Hindlimb muscle (tissue), 1 donor: Measurements from ENCODE around the gene SHC4. TPM values are rescaled to one million over a fixed set of nuclear protein-coding genes. Genes with fewer than 3 reads are reported as not detected.

Experiments
- DNase-seq: peaks from one replicate; pipeline ENCODE4 v3.0.0-alpha.2; 2013
- polyA plus RNA-seq: library from polyadenylated mRNA; unstranded; fragments of 120-200 nt; gene quantifications from one replicate; pipeline ENCODE4 v1.2.1, GENCODE V29; 2013; ENCODE audit not compliant: insufficient read length

SHC4 gene
- polyA plus RNA-seq, 1 donor = 1.7 TPM

GRCh38 chr15:48967336-48967735 lies 3.6 kb upstream of the SHC4 start:
- no peak for DNase-seq

DNA sequence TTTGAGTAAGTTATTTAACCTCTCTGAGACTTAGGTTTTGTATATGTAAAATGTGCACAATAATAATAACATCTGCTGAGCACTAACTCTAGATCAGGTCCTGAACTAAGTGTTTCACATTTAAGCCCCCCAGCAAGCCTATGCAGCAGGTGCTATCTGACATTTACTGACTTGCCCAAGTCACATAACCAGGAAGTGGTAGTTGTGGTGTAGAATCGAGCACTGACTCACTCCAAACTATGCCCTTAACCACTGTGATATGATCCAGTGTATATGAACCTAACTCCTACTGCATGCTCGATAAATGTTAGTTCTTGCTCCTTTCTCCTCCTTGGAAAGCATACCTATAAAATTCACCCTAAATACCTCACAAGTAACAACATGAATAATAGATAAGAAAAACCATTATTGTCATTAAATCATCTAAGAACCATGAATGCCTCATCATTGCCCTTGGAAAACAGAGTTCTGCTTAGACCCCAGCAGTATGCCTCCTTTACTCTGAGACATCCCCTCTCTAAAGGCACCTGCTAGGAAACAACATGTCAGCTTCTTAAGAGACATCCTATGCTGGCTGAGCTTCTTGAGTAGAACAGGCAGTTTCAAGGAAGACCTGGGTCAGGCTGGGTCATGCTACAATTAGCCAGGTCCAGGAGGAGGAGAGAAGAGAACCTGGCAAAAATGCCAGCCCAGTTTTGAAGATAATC lies 3.0 kb upstream of the SHC4 start:
- no peak for DNase-seq

GRCh38 chr15:48965972-48966371 lies 2.3 kb upstream of the SHC4 start:
- DNase-seq = no peak

- no peak for DNase-seq
Measured at GRCh38 chr15:48964898-48965297, 1.2 kb upstream of the SHC4 start.

GRCh38 chr15:48962662-48963523 lies 826 bp downstream of the SHC4 start:
- no peak for DNase-seq

DNA sequence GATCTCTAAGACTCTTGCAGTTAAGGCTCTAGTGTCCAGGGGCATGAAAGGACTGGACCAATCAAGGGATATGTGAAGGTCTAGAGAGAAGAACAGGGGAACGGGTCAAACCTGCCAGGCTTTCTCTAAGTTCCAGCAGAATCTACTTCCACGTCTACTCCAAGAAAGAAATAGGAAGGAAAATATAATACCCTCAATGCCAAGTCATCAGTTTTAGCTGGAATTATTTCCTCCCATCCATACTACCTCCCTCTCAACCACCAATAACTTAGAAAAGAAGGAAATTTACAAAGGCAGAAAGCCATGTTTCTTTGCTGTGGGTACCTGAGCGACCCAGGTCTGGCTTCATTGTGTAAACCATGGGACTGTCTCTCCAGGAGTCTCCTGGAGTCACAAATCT lies 7.8 kb downstream of the SHC4 start:
- DNase-seq = no peak

GRCh38 chr15:48955370-48955769 lies 8.3 kb downstream of the SHC4 start:
- no peak for DNase-seq

DNA sequence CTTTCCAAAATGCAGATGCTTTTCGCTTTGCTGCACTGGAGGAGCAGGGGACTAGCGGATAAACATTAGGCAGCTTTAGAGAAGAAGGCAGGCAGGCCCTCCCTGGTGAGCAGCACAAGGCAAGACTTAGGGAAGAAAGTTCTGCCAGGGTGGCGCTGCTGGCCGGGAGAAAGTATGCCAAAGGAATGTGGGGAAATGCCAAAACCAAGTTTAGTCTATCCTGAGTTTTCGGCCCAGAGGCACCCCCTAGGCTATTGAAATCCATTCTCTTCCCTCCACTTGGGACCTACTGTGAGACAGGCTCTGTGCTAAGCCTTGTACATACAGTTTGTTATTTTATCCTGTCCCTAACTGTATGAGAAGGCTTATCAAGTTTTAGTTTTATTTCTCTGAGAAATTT lies 9.2 kb downstream of the SHC4 start:
- no peak for DNase-seq

GRCh38 chr15:48946840-48947187 lies 16.9 kb downstream of the SHC4 start:
- no peak for DNase-seq

- DNase-seq = no peak
Measured at GRCh38 chr15:48946074-48946839, 17.5 kb downstream of the SHC4 start.

GRCh38 chr15:48945386-48945785 lies 18.3 kb downstream of the SHC4 start:
- DNase-seq = no peak

DNA sequence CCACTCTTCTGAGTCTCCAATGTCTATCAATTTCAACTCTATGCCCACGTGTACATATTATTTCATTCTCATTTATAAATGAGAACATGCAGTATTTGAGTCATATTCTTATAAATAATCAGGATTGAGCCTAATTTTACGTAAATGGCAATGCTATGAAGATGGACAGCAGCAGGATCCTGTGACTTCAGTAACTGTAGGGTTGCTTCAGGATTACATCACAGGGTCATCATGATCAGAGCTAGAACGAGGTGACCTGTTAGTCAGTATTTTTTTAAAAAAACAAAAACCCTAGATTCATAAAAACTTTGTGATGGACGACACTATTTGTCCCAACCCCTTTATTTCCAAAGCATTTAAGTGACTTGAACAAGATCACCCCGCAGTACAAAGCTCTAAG lies 21.8 kb downstream of the SHC4 start:
- no peak for DNase-seq

DNA sequence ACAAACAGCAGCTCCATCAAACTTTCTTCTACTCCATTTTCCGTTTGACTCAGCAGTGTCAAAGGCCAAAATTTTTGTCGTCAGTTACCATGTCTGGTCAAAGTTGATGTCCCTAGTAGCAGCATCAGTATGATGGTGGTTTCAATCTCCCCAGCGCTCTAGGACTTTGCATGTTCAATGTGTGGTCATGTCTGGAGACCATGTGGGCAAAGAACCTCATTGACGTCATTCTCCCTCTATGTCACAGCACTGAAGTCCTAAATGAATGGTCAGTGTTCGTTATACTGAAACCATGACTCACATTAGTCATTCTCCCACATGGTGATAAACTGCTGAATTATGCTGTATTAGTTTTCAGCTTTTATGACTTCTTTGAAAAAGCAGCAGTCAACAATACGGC lies 23.2 kb downstream of the SHC4 start:
- no peak for DNase-seq

- no peak for DNase-seq
Measured at GRCh38 chr15:48939648-48940047, 24.1 kb downstream of the SHC4 start.

DNA sequence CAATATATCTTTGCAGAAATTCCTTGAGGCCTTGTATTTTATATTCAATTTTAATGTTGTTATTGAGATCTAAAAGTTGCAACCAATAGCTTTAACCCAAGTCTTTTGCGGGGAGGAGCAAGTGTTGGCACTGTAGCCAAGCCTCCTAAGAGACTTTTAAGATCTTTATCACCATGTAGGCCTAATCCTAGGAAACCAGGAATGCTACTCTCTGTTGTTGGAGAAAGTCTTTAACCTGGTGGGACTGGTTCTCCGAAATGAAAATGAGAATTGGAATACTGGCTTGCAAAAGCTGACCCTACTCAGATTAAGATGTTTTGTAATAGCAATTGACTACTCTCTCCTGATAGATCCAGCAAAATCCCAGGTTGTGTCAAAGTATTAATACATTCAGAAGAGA lies 25.8 kb downstream of the SHC4 start:
- DNase-seq = no peak

- no peak for DNase-seq
Measured at GRCh38 chr15:48936666-48937065, 27.1 kb downstream of the SHC4 start.

GRCh38 chr15:48935236-48935635 lies 28.5 kb downstream of the SHC4 start:
- no peak for DNase-seq

DNA sequence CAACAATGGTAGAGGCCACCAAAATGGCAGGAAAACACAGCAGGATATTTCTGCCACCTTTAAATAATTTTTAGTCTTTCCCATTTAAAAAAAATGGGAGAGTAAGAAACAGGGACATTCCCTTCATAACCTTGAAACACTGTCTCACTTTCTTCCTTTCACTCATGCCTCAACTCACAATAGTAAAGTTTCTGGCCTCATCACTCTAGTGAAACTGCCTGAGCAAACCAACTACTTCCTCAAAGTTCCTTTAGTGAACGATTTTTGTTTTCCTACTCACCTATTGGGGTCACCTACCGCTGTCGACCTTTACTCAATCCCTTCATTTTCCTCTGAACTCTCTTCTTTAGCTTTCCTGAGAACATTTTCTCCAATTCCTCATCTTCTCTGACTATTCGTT lies 33.0 kb downstream of the SHC4 start:
- no peak for DNase-seq

DNA sequence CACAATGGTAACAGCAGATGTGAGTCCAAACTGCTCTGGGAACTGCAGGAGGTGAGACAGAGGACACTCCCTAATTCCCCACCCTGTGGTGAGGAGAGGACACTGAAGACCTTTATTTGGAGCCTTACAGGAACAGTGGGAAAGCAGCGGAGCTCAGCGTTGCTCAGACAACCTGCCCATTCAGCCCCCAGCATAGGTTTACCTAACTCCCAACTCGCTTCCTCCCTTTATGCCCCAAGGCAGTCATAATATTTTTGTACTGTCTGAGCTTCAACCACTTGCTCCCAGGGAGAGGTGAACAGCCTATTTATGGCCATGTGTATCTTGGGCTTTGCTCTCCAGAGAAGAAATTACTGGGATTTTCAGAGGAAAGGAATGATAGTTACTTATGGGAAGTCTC lies 34.1 kb downstream of the SHC4 start:
- DNase-seq = no peak

DNA sequence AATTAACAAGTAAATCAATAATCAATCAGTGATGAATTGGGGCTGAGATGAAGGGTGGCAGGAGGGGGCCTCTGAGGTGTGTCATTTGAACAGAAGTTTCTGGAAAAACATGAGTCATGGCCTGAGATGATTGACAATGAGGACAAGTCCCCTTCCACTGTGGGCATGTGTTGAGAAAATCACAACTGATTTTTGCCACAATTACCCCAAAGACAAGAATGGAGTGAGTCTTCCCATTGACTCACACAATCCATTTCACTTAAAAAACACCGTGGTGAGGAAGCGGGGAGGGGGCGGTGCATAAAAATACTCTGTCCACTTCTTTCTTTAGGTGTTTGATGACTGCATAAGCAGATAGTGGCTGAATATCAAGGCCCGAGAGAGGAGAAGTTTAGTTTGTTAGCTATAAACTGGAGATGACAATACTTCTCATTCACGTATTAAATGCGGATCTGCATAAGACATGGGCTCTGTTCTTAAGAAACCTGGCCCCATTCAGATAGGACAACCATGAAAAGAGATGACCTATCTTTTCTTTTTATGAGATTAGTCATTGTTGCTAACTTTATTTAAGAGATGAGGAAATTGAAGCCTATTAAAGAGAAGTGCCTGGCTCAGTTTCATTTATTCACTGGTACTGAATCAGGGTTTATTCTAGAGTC lies 34.7 kb downstream of the SHC4 start:
- DNase-seq = no peak

GRCh38 chr15:48925714-48926223 lies 38.0 kb downstream of the SHC4 start:
- no peak for DNase-seq

DNA sequence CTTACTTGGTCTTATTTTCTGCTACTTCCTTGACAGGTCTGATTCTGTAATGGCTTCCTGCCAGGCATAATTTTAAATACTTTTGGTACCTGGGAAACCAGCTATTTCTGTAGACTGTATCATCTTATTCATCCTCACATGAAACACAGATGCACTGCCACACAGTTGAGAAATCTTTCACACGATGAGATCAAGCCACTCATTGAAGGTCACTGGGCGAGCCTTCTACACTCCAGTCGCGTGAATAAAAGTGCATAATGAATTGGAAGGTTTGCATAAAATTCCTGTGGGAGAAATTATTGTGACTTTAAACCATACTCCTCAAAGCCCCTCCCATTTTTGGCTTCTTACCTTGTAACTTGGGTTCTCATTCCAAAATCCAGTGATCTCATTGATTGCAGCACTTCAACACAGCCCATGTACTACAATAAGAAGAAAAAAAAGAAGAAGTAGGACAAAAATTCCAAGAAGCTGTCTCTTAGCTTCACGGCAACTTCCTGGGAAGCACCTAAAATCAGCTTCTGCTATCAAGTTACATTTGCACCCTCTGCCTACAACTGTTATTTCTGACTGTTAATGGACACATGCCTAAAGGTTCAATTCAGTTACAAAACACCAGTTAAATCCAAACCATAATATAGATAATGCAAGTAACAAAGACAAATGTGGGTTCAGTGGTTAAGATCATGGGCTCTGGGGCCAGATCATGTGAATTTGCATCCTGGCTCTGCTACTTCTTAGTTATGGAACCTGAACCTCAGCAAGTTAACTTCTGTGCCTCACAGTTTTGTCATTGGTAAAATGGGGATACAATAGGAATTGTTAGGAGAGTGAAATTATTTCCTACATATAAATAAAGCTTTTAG lies 39.0 kb downstream of the SHC4 start:
- DNase-seq = no peak
